ENCODE data around the gene ISOC1.

- TF ChIP-seq CTCF (IDR thresholded peaks at IDR 0.05) (no peak), POLR2A (IDR thresholded peaks at IDR 0.05) (no peak)
Observed at GRCh38 chr5:129141078-129141477, 46.5 kb downstream of the ISOC1 start.

Measured in uterus (tissue), 2 donors.